SK-N-SH (cell line): Measurements from ENCODE around the gene SCARF2. TPM values are rescaled to one million over a fixed set of nuclear protein-coding genes. Genes with fewer than 3 reads are reported as not detected.

Experiments
- CTCF ChIA-PET: fragments of 300-600, 350-600 bp; formaldehyde crosslinking; extraction: SDS; loops from one replicate; lab custom pipeline; 2021; lab: Yijun Ruan, JAX
- POLR2A ChIA-PET: fragments of 350-600 bp; sonication (Branson Sonifier 250); formaldehyde crosslinking; extraction: SDS; loops from one replicate; lab custom pipeline; 2020; ENCODE audit warnings: antibody characterized with exemption, inconsistent platforms; lab: Yijun Ruan, JAX
- DNase-seq: peaks from one replicate; pipeline ENCODE4 v3.0.0; 2012
- H2AFZ ChIP-seq: fragments of 200-600 bp; sonication (generic); 2 replicates; pipeline ENCODE4 v1.8.1; 2016; ENCODE audit warnings: antibody characterized with exemption, mild to moderate bottlenecking, low read depth
- H3F3A ChIP-seq: fragments of 200-600 bp; sonication (generic); replicated peaks from 2 replicates; pipeline ENCODE3; 2016; ENCODE audit warnings: antibody characterized with exemption, mild to moderate bottlenecking; ENCODE audit not compliant: insufficient read depth
- H3K27ac ChIP-seq, 2 experiments: fragments of 200-500 bp in 1 of 2; fragments of 200-600 bp in 1 of 2; sonication (Bioruptor generic) in 1 of 2; sonication (generic), shearing (Covaris generic) in 1 of 2; 2 replicates each; pipeline versions ENCODE4 v1.5.1 to v1.6.1; 2014 to 2016; ENCODE audit warnings: low read depth in 2 of 2, inconsistent platforms in 1 of 2, low read length in 1 of 2, mild to moderate bottlenecking in 1 of 2, mixed read lengths in 1 of 2
- H3K27me3 ChIP-seq: fragments of 200-600 bp; sonication (generic), shearing (Covaris generic); 2 replicates; pipeline ENCODE4 v1.6.1; 2016; ENCODE audit warnings: mixed run types; ENCODE audit not compliant: insufficient read depth
- H3K36me3 ChIP-seq, 2 experiments: fragments of 200-500 bp in 1 of 2; fragments of 200-600 bp in 1 of 2; sonication (Bioruptor generic) in 1 of 2; sonication (generic) in 1 of 2; replicated peaks in 1 of 2; 2 replicates each; pipeline versions ENCODE3 to v1.5.1; 2014 to 2016; ENCODE audit warnings: low read length in 1 of 2, mild to moderate bottlenecking in 1 of 2; ENCODE audit not compliant: insufficient read depth in 2 of 2, control insufficient read depth in 1 of 2
- H3K4me1 ChIP-seq, 2 experiments: fragments of 200-500 bp in 1 of 2; fragments of 200-600 bp in 1 of 2; sonication (Bioruptor generic) in 1 of 2; sonication (generic), shearing (Covaris generic) in 1 of 2; 2 replicates each; pipeline versions ENCODE4 v1.5.1 to v1.6.1; 2014 to 2016; ENCODE audit warnings: low read depth in 1 of 2, low read length in 1 of 2, mixed run types in 1 of 2; ENCODE audit not compliant: insufficient read depth in 2 of 2, control insufficient read depth in 1 of 2
- H3K4me2 ChIP-seq: fragments of 200-600 bp; sonication (generic), shearing (Covaris generic); 2 replicates; pipeline ENCODE4 v1.6.1; 2017; ENCODE audit warnings: mixed run types
- H3K4me3 ChIP-seq, 2 experiments: fragments of 200-500 bp in 1 of 2; fragments of 200-600 bp in 1 of 2; sonication (Bioruptor generic) in 1 of 2; sonication (generic), shearing (Covaris generic) in 1 of 2; 2 replicates each; pipeline versions ENCODE4 v1.5.1 to v1.8.1; 2014 to 2016; ENCODE audit warnings: low read depth in 2 of 2, inconsistent platforms in 1 of 2, low read length in 1 of 2, mild to moderate bottlenecking in 1 of 2, mixed read lengths in 1 of 2, moderate library complexity in 1 of 2
- H3K79me2 ChIP-seq: fragments of 200-600 bp; sonication (generic); 2 replicates; pipeline ENCODE4 v1.8.1; 2017; ENCODE audit warnings: mild to moderate bottlenecking; ENCODE audit not compliant: insufficient read depth
- H3K9ac ChIP-seq: fragments of 200-600 bp; sonication (generic); 2 replicates; pipeline ENCODE4 v1.6.1; 2017; ENCODE audit warnings: mixed run types
- H3K9me2 ChIP-seq: fragments of 200-600 bp; sonication (generic); 2 replicates; pipeline ENCODE4 v1.6.1; 2017; ENCODE audit warnings: mixed run types
- H3K9me3 ChIP-seq: fragments of 200-600 bp; sonication (generic); 2 replicates; pipeline ENCODE4 v1.6.1; 2017; ENCODE audit warnings: mixed run types, mild to moderate bottlenecking, moderate library complexity
- H4K20me1 ChIP-seq: fragments of 200-600 bp; sonication (generic); 2 replicates; pipeline ENCODE4 v1.6.1; 2017; ENCODE audit warnings: mild to moderate bottlenecking, mixed run types; ENCODE audit not compliant: insufficient read depth
- CHD2 ChIP-seq: fragments of 150-350 bp; IDR thresholded peaks from 2 replicates; pipeline ENCODE4 v1.6.1; 2018; ENCODE audit warnings: low read length; ENCODE audit not compliant: partially characterized antibody
- ELF1 ChIP-seq: IDR thresholded peaks from 2 replicates; pipeline ENCODE4 v1.4.0; 2012
- EZH2phosphoT487 ChIP-seq: fragments of 200-600 bp; sonication (generic); IDR thresholded peaks from 2 replicates; pipeline ENCODE4 v1.6.1; 2017; ENCODE audit warnings: low read depth, mixed run types, mild to moderate bottlenecking, antibody characterized with exemption, moderate library complexity, borderline replicate concordance
- FOXJ3 ChIP-seq: sonication (generic); formaldehyde crosslinking; IDR thresholded peaks from 2 replicates; pipeline ENCODE4 v1.5.1; 2020; ENCODE audit warnings: mild to moderate bottlenecking, missing genetic modification reagents
- FOXM1 ChIP-seq: IDR thresholded peaks from 2 replicates; pipeline ENCODE4 v1.4.0; 2012; ENCODE audit warnings: low read depth, mild to moderate bottlenecking
- GABPA ChIP-seq: IDR thresholded peaks from 2 replicates; pipeline ENCODE4 v1.4.0; 2012; ENCODE audit warnings: low read depth, mild to moderate bottlenecking
- GATA2 ChIP-seq: sonication (generic); formaldehyde crosslinking; IDR thresholded peaks from 2 replicates; pipeline ENCODE4 v1.5.0; 2020; ENCODE audit warnings: mild to moderate bottlenecking, missing genetic modification reagents
- JUND ChIP-seq: IDR thresholded peaks from 2 replicates; pipeline ENCODE4 v1.4.0; 2012
- MEF2A ChIP-seq: IDR thresholded peaks from 2 replicates; pipeline ENCODE4 v1.4.0; 2012; ENCODE audit warnings: low read depth, borderline replicate concordance
- NRF1 ChIP-seq: IDR thresholded peaks from 2 replicates; pipeline ENCODE4 v1.6.1; 2012; ENCODE audit warnings: low read depth, mild to moderate bottlenecking, low read length
- RXRA ChIP-seq: IDR thresholded peaks from 2 replicates; pipeline ENCODE4 v1.4.0; 2012; ENCODE audit warnings: low read depth, mild to moderate bottlenecking, borderline replicate concordance
- WGBS: methylation state at CpG from one replicate; pipeline ENCODE4 v1.1.6; 2017; ENCODE audit warnings: low lambda C conversion rate; 5-methylcytosine and 5-hydroxymethylcytosine counted together
- polyA plus RNA-seq, 3 experiments: library from polyadenylated mRNA; depleted of rRNA; stranded (reverse); fragments of >200 nt; gene quantifications; 2 replicates each; pipeline ENCODE4 v1.2.3, GENCODE V29; 2012
- TF ChIP-seq, protein P1 (sequence below): fragments of 200-600 bp; sonication (generic); IDR thresholded peaks from 2 replicates; pipeline ENCODE4 v1.6.1; 2017; ENCODE audit warnings: antibody characterized with exemption, mild to moderate bottlenecking, moderate library complexity
- TF ChIP-seq, protein P2 (sequence below): IDR thresholded peaks from 2 replicates; pipeline ENCODE4 v1.6.1; 2012; ENCODE audit warnings: mild to moderate bottlenecking, low read depth, low read length, moderate library complexity
- TF ChIP-seq, protein P3 (sequence below): IDR thresholded peaks from 2 replicates; pipeline ENCODE4 v1.4.0; 2012; ENCODE audit warnings: low read depth, borderline replicate concordance

The SCARF2 gene, protein sequence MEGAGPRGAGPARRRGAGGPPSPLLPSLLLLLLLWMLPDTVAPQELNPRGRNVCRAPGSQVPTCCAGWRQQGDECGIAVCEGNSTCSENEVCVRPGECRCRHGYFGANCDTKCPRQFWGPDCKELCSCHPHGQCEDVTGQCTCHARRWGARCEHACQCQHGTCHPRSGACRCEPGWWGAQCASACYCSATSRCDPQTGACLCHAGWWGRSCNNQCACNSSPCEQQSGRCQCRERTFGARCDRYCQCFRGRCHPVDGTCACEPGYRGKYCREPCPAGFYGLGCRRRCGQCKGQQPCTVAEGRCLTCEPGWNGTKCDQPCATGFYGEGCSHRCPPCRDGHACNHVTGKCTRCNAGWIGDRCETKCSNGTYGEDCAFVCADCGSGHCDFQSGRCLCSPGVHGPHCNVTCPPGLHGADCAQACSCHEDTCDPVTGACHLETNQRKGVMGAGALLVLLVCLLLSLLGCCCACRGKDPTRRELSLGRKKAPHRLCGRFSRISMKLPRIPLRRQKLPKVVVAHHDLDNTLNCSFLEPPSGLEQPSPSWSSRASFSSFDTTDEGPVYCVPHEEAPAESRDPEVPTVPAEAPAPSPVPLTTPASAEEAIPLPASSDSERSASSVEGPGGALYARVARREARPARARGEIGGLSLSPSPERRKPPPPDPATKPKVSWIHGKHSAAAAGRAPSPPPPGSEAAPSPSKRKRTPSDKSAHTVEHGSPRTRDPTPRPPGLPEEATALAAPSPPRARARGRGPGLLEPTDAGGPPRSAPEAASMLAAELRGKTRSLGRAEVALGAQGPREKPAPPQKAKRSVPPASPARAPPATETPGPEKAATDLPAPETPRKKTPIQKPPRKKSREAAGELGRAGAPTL
- polyA plus RNA-seq (2012; rRNA removed) = 32.1 and 49.0 TPM in 2 replicates
- 21.0 and 41.3 TPM in 2 replicates for polyA plus RNA-seq (2012; cell fraction: cytosol; rRNA removed)
- 91.3 and 138 TPM in 2 replicates for polyA plus RNA-seq (2012; cell fraction: nucleus; rRNA removed)

DNA sequence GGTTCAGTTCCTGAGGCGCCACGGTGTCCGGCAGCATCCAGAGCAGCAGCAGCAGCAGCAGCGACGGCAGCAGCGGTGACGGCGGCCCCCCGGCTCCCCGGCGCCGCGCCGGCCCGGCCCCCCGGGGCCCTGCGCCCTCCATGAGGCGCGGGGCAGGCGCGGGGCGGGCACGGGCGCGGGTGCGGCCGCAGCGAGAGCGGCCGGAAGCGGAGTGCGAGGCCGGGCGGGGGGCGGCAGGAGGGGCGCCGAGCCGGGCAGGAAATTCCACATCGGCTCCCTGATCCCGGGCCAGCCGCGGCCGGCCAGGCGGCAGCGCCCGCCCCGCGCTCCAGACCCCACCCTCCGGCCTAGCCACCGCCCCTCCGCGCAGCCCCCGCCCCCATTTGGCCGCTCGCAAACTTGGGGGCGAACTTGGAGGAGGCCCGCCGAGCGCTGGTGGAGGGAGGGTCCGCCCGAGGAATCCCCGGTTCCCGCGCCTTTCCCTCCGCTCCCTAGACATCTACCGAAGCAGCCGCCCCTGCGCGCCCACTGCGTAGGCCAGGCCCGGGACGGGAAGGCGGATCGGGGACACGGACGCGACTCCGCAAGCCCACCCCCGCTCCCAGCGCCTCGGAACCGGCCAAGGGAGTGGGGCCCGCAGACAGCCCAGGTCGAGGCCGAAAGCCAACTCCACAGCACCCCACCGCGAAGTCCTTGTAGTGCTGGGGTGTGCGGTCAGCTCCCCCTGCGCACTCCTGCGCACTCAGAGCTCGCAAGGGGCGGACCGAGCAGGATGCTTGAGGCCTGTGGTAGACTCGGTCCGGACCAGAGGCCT is at the start of gene SCARF2:
Gene SCARF2, minus strand, starts transcription at position 213 of the 814 bp plus-strand sequence. Its CDS starts 71 bp downstream, at position 142.
- H3K4me1 ChIP-seq = peaks cover 19 to 28% of the 10 kb centered on the region in 2 experiments; a peak in 3 of 4 replicates

DNA sequence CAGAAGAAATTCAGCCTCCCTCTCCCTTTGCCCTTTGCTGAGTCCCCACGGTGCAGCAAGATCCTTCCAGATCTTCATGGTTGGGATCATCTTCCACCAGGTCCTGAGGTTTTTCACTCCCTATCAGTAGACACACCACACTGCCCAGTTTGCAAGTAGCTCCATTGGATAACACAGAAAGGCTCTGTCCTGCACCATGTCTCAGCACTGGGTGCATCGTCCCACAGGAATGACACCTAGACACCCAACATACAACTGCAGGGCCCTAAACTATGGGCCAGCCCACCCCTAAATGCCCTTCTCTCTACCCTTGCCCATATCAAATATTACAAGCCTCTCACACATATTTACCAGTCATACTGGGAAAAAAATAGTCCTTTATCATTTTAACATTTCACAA is 48.6 kb upstream of the SCARF2 start:
- H3K4me3 ChIP-seq = no peak overlapping the region
- whole genome bisulfite sequencing = 88% methylated on average over 2 of the region's 2 CpGs

More for the DNA sequence above, at the start of gene SCARF2:
- peak within 1 kb of the TSS; percentile 87 for H3K9ac ChIP-seq
- peak; percentile 98 for DNase-seq
- H3K4me2 ChIP-seq = peak within 1 kb of the TSS; percentile 99
- TF ChIP-seq GABPA (peak; percentile 53), EZH2phosphoT487 (no peak)
- TF ChIP-seq, all 33 proteins: peak for 1
- Histone ChIP-seq H3K9me2 (no peaks in the 10 kb centered on the region), H3K4me3 (peak within 1 kb of the TSS; percentile 94 to 96), H3K27ac (peak within 1 kb of the TSS; percentile 76 to 86), H3K9me3 (no peaks in the 10 kb centered on the region), H4K20me1 (peaks cover 33% of the 10 kb centered on the region), H3F3A (peaks cover 3% of the 10 kb centered on the region), H3K36me3 (peaks cover 0 to 7% of the 10 kb centered on the region in 2 experiments), H2AFZ (peak within 1 kb of the TSS; percentile 78), H3K79me2 (peaks cover 47% of the 10 kb centered on the region), H3K27me3 (no peaks in the 10 kb centered on the region)
- 13% methylated on average over 12 of the region's 95 CpGs for WGBS
- ChIA-PET CTCF (interaction anchor here (1.1 to 4.2 kb wide), 4 partner anchors 16 to 20 kb away, joined by 4 to 21 read pairs (median 6); no protein-coding TSS in a partner anchor), POLR2A (interaction anchor here (3.2 kb wide), 1 partner anchor 14 kb away, joined by 13 read pairs; no protein-coding TSS in a partner anchor)

More for the DNA sequence above, 48.6 kb upstream of the SCARF2 start:
- no peak overlapping the region for H3K27ac ChIP-seq
- no peaks in the 10 kb centered on the region; a peak in 1 of 4 replicates for H3K4me1 ChIP-seq
- no peak overlapping the region for H2AFZ ChIP-seq
- peaks cover 0 to 8% of the 10 kb centered on the region in 2 experiments for H3K36me3 ChIP-seq
- peaks cover 40% of the 10 kb centered on the region for H3K79me2 ChIP-seq
- H3K9me2 ChIP-seq = no peaks in the 10 kb centered on the region
- H3K4me2 ChIP-seq = no peak overlapping the region
- no peak for DNase-seq
- H4K20me1 ChIP-seq = peaks cover 15% of the 10 kb centered on the region; the same call in 1 of the 2 replicates
- no peaks in the 10 kb centered on the region for H3K27me3 ChIP-seq
- H3K9ac ChIP-seq = no peak overlapping the region
- H3K9me3 ChIP-seq = no peaks in the 10 kb centered on the region
- CTCF ChIA-PET = no interaction called here
- TF ChIP-seq RXRA = no peak
- TF ChIP-seq FOXJ3 (CRISPR knock-in tag) = no peak
- no peak for TF ChIP-seq JUND
- TF ChIP-seq NRF1 = no peak
- TF ChIP-seq ELF1 = no peak
- no peak for TF ChIP-seq GABPA
- no peak for TF ChIP-seq CHD2
- no peak for TF ChIP-seq GATA2
- TF ChIP-seq MEF2A = no peak
- TF ChIP-seq FOXM1 = no peak
- TF ChIP-seq, protein P1, sequence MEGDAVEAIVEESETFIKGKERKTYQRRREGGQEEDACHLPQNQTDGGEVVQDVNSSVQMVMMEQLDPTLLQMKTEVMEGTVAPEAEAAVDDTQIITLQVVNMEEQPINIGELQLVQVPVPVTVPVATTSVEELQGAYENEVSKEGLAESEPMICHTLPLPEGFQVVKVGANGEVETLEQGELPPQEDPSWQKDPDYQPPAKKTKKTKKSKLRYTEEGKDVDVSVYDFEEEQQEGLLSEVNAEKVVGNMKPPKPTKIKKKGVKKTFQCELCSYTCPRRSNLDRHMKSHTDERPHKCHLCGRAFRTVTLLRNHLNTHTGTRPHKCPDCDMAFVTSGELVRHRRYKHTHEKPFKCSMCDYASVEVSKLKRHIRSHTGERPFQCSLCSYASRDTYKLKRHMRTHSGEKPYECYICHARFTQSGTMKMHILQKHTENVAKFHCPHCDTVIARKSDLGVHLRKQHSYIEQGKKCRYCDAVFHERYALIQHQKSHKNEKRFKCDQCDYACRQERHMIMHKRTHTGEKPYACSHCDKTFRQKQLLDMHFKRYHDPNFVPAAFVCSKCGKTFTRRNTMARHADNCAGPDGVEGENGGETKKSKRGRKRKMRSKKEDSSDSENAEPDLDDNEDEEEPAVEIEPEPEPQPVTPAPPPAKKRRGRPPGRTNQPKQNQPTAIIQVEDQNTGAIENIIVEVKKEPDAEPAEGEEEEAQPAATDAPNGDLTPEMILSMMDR = no peak
- TF ChIP-seq, protein P2, sequence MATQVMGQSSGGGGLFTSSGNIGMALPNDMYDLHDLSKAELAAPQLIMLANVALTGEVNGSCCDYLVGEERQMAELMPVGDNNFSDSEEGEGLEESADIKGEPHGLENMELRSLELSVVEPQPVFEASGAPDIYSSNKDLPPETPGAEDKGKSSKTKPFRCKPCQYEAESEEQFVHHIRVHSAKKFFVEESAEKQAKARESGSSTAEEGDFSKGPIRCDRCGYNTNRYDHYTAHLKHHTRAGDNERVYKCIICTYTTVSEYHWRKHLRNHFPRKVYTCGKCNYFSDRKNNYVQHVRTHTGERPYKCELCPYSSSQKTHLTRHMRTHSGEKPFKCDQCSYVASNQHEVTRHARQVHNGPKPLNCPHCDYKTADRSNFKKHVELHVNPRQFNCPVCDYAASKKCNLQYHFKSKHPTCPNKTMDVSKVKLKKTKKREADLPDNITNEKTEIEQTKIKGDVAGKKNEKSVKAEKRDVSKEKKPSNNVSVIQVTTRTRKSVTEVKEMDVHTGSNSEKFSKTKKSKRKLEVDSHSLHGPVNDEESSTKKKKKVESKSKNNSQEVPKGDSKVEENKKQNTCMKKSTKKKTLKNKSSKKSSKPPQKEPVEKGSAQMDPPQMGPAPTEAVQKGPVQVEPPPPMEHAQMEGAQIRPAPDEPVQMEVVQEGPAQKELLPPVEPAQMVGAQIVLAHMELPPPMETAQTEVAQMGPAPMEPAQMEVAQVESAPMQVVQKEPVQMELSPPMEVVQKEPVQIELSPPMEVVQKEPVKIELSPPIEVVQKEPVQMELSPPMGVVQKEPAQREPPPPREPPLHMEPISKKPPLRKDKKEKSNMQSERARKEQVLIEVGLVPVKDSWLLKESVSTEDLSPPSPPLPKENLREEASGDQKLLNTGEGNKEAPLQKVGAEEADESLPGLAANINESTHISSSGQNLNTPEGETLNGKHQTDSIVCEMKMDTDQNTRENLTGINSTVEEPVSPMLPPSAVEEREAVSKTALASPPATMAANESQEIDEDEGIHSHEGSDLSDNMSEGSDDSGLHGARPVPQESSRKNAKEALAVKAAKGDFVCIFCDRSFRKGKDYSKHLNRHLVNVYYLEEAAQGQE = no peak
- TF ChIP-seq, protein P3, sequence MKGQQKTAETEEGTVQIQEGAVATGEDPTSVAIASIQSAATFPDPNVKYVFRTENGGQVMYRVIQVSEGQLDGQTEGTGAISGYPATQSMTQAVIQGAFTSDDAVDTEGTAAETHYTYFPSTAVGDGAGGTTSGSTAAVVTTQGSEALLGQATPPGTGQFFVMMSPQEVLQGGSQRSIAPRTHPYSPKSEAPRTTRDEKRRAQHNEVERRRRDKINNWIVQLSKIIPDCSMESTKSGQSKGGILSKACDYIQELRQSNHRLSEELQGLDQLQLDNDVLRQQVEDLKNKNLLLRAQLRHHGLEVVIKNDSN = no peak
- H3F3A ChIP-seq = no peaks in the 10 kb centered on the region
- POLR2A ChIA-PET = no interaction called here
